Esophagus (tissue), 2 donors: ENCODE results near the gene DOK3. TPM values are rescaled to one million over a fixed set of nuclear protein-coding genes. Genes with fewer than 3 reads are reported as not detected.

ENCODE experiments used
- H3K27ac ChIP-seq, 2 donors: one replicate each; pipeline ENCODE4 v1.5.1; 2013; ENCODE audit warnings: low read depth in 2 of 2, mild to moderate bottlenecking in 2 of 2, inconsistent platforms in 1 of 2, low read length in 1 of 2, moderate library complexity in 1 of 2
- H3K27me3 ChIP-seq, 2 donors: one replicate each; pipeline ENCODE4 v1.6.1; 2013; ENCODE audit warnings: low read length in 2 of 2, control low read depth in 1 of 2, mild to moderate bottlenecking in 1 of 2; ENCODE audit not compliant: insufficient read depth in 2 of 2, control insufficient read depth in 1 of 2
- H3K36me3 ChIP-seq, 2 donors: one replicate each; pipeline ENCODE4 v1.6.1; 2013; ENCODE audit warnings: low read length in 1 of 2; ENCODE audit not compliant: control insufficient read depth in 2 of 2, insufficient read depth in 2 of 2
- H3K4me1 ChIP-seq, 2 donors: one replicate each; pipeline ENCODE4 v1.6.1; 2013; ENCODE audit warnings: low read length in 1 of 2; ENCODE audit not compliant: control insufficient read depth in 2 of 2, insufficient read depth in 2 of 2
- H3K4me3 ChIP-seq, 2 donors: one replicate each; pipeline ENCODE4 v1.5.1; 2013; ENCODE audit warnings: low read length in 2 of 2, mild to moderate bottlenecking in 2 of 2, low read depth in 1 of 2, moderate library complexity in 1 of 2
- H3K9me3 ChIP-seq, 2 donors: one replicate each; pipeline ENCODE4 v1.6.1; 2013; ENCODE audit warnings: mild to moderate bottlenecking in 2 of 2, low read depth in 1 of 2, low read length in 1 of 2, moderate library complexity in 1 of 2; ENCODE audit not compliant: control insufficient read depth in 2 of 2, insufficient read depth in 1 of 2
- WGBS, 2 donors: extraction: QIAGEN DNeasy Blood & Tissue Kit; methylation state at CpG; one replicate each; pipeline ENCODE4 v1.1.7; 2013; 5-methylcytosine and 5-hydroxymethylcytosine counted together
- polyA plus RNA-seq, 2 donors: library from polyadenylated mRNA; stranded (reverse); fragments of 200-250 nt; gene quantifications; one replicate each; pipeline ENCODE4 v1.2.3, GENCODE V29; 2013
- donor health status: healthy with polysubstance abuse.
- donor health status: Bipolar disorder and iron deficiency.

DOK3 gene
- polyA plus RNA-seq, 2 donors, result 2.4 to 5.1 TPM

DNA sequence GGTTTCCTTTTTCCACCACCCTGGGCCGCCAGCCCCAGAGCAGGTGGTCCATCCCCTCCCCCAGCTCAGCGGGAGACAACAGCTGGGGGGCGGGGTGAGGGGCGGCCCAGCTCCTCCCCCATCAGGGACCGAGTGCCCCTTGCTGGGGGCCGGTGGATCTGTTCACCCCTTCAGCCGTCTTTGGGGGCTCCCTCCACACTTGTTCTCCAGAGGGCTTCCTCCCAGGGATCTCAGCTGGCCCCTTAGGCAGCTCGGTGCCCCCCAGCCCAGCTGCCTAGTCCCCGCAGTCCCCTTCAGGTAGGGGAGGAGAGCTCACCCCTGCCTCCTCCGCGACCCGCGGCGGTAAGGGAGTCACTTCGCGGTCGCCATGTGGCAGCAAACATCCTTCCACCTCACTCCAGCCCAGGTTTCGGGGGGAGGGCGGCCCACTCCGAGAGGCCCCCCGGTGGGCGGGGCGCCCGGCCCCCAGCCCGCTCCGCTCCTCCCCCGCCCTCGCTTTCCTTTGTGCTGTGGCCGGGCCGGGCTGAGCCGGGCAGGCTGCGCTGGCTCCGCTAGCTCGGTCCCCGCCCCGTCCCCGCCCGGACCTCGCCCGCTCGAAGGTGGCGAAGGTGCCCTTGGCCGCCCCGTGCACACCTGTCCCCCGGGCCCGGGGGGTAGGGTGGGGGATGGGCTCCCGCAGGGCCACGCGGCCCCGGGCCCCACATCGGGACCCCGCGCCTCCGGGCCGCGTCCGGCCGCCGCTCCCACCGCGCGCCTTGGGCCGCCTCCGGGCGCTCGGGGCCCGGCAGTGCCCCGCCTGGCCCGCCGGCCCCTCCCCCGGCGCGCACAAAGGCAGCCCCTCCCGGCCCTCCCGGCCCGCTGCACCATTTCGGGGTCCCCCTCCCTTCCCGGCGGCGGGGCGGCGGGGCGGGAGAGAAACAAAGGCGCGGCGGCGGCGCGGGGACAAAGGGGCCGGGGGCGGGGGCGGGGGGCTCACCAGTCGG, 36.9 kb downstream of the DOK3 start:
- Histone ChIP-seq H3K27ac (peak overlapping the region; percentile 43 to 72), H3K9me3 (no peaks in the 10 kb centered on the region), H3K27me3 (no peaks in the 10 kb centered on the region), H3K4me1 (peaks cover 9 to 21% of the 10 kb centered on the region in 2 donors), H3K4me3 (peak overlapping the region; percentile 52 to 63), H3K36me3 (no peaks in the 10 kb centered on the region)
- WGBS, 2 donors, result 1 to 2% methylated on average over 41 to 93 of the region's 93 CpGs

DNA sequence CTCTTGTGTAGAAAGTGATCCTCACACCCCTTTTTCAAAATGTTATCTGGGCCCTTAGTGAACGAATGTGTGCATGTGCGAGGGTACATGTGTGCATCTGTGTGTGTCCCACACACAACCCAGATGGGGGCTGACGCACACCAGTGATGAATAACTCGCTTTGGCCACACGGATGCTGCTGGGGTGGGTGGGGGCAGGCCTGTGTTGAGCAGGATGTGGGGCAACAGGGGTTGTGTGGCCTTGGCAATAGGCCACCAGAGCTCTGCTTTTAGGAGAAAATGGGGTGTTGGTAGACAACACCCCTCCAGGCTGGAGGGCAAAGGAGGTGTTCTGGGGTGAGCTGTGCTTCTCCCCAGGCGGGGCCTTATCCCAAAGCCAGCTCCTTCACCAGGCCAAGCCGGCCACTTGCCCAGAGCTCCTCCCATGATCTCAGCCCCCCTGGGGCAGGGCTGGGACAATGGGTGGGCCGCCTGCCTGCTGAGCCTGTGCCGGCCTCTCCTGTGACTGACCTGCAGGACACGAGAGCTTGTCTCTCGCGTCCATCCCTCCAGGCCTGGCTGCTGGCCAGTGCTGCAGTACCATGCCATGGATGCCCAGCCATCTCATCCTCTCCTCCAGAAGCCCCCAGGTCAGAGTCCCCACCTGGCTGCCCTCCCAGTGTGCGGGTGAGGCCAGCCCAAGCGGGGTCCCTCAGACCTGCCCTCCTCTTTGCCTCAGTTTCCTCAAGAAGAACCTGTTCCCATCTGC, 37.8 kb downstream of the DOK3 start:
- Histone ChIP-seq H3K4me3 (no peak overlapping the region), H3K36me3 (peaks cover 0 to 4% of the 10 kb centered on the region in 2 donors), H3K27ac (peak overlapping the region in 1 of 2 donors; percentile 38), H3K9me3 (no peaks in the 10 kb centered on the region), H3K4me1 (peaks cover 9 to 21% of the 10 kb centered on the region in 2 donors), H3K27me3 (no peaks in the 10 kb centered on the region)
- WGBS, 2 donors, result 55 to 70% methylated on average over 13 to 14 of the region's 14 CpGs

DNA sequence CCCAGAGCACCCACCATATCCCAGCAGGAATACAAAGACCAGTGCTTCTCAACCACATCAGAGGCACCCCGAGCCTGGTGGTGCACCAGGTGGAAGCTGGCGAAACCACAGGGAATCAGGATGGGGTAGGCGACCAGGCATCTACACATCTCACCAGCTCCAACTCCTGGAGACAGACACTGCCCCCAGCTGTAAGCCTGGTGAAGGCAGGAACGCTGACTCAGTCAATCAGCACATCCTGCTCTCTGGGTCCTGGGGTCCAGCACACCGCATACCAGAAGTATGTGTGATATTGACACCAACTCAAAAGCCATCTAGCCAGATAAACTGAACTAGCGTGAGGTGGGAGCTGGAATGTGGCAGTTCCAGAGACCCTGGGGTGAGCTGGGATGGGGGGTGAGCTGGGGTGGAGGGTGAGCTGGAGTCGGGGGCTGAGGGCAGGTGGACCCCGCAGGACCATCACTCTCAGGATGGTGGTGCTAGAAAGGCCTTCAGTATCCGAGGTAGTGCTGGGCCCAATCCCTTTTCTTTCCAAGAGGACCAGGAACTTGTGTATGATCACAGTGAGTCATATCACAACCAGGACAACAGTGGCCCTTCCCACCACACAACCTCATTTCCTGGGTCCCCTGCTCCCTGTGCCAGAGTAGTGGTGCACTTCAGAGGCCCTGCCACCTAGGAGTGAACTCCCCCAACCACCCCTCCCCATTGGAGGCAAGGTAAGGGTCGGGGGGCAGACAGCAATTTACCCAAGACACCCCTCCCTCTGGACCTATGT, 38.7 kb downstream of the DOK3 start:
- H3K9me3 ChIP-seq, result no peaks in the 10 kb centered on the region
- H3K27me3 ChIP-seq, result no peaks in the 10 kb centered on the region
- H3K4me1 ChIP-seq, result peaks cover 9 to 19% of the 10 kb centered on the region in 2 donors
- H3K4me3 ChIP-seq, result no peak overlapping the region
- peaks cover 2 to 12% of the 10 kb centered on the region in 2 donors for H3K36me3 ChIP-seq
- WGBS, 2 donors, result 81 to 85% methylated on average over 10 of the region's 10 CpGs
- H3K27ac ChIP-seq, result peak overlapping the region in 1 of 2 donors; percentile 38

DNA sequence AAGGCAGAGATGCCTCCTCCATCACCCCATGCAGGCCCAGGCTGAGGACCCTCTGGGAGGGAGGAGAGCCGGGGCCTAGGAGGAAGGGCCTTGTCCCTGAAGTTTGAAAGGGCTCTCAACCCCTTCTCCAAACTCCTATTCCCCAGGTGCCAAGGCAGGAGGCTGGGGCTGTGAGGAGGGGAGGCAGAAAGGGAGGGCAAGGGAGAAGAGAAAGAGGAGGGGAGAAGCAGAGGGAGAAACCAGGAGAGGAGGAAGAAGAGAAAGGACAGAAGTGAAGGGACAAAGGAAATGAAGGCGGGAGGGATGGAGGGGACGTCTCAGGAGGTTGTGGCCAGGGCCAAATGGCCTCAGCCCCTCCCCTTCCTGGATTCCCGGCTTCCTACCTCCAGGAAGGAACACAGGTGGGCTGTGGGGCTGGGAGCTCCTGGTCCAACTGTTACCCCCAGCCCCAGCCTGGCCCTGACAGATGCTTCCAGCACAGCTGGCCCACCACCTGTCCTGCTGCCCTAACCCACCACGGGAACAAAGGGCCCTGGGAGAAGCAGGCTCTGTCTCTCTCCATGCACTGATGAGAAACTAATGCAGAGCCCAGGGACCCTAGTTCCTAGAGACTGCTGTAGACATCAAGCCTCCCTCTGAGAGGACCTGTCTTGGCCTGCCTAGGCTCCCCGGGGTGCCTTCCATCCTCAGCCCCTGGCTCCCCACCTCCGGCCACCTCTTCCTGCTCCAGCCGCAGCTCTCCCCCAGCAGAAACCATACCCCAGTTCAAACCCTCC, 39.7 kb downstream of the DOK3 start:
- 74 to 86% methylated on average over 8 of the region's 8 CpGs for WGBS, 2 donors
- Histone ChIP-seq H3K36me3 (peaks cover 2 to 14% of the 10 kb centered on the region in 2 donors), H3K4me1 (peaks cover 9 to 19% of the 10 kb centered on the region in 2 donors), H3K27me3 (no peaks in the 10 kb centered on the region), H3K4me3 (no peak overlapping the region), H3K27ac (no peak overlapping the region), H3K9me3 (no peaks in the 10 kb centered on the region)

DNA sequence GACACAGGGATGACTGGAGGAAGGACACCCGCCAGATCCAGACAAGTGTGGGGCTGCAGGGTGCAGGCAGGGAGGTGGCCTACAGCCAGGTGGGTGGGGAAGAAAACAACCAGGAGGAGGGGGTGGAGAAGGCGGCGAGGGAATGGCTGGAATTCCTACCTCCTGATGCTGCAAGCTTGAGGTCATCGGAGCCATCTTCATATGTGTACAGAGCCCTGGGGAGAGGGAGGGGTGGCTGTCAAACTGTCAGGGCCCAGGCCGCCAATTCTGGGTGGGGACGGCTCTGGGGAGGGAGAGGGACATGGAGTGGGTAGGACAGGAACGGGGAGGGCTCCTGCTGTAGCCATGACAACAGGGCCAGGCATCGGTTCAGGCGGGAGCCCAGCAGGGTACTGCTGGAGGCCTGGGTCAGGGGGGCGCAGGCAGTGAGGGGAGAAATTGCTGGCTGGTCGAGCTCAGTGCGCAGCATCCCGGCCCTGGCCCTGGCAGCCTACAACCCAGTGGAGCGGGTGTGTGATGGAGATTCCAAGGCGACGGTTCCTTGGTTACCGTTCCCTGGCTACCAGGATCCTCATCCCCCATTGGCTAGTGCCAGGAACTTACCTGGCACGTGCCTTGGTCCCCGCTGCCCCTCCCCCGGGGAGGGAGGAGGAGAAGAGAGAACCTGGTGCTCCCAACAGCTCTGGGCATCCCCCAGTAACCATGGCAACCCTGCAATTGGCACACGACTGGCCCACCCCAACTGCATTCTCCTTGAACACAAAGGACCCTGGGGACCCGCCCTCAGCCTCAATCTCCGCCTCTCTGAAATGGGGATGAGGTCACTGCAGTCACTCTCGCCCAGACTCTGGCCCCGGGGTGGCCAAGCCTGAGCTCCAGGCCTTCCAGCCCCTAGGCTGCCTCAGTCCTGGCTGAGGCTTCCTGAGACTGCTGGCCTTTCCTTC, 40.7 kb downstream of the DOK3 start:
- Histone ChIP-seq H3K9me3 (no peaks in the 10 kb centered on the region), H3K4me3 (no peak overlapping the region), H3K4me1 (peaks cover 9 to 19% of the 10 kb centered on the region in 2 donors), H3K27me3 (no peaks in the 10 kb centered on the region), H3K36me3 (peaks cover 2 to 14% of the 10 kb centered on the region in 2 donors), H3K27ac (no peak overlapping the region)
- 63 to 71% methylated on average over 23 to 25 of the region's 25 CpGs for WGBS, 2 donors

DNA sequence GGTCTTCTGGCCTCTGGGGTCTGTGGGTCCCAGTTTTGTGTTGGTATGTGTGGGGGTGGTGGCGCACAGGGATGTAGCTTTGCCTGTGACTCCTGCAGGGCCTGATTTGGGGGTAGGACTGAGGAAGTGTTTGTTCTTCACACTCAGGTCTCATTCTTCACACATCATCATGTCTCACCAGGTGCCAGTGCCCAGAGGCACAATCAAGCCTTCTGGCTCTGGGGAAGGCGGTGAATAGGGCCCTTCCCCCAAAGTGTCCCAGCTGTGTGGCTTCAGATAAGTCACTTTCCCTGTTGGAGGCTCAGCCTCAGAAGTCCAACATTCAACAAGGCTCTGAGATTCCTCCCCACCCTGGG, 41.3 kb downstream of the DOK3 start:
- Histone ChIP-seq H3K27me3 (no peaks in the 10 kb centered on the region), H3K4me3 (no peak overlapping the region), H3K36me3 (peaks cover 2 to 14% of the 10 kb centered on the region in 2 donors), H3K27ac (no peak overlapping the region), H3K9me3 (no peaks in the 10 kb centered on the region), H3K4me1 (peaks cover 9 to 19% of the 10 kb centered on the region in 2 donors)
- 79 to 80% methylated on average over 2 of the region's 2 CpGs for WGBS, 2 donors

DNA sequence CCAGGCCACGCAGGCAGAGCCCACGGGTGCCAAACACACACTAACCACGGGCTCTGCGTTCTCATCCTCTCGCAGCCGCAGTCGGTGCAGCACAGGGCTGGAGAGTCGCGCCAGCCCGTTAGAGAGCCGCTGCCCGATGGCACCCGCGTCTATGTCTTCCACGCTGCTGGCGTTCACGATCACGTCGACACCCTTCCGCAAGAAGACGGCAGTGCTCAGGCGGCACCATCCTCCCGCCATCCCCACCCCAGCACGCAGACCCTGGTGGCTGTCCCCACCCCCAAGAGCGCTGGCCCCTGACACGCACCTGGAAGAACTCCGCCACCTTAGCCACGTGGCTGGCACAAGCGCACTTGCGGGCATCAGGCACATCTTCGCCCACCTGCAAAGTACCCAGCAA, 42.2 kb downstream of the DOK3 start:
- Histone ChIP-seq H3K4me3 (no peak overlapping the region), H3K36me3 (peaks cover 2 to 14% of the 10 kb centered on the region in 2 donors), H3K27ac (no peak overlapping the region), H3K9me3 (no peaks in the 10 kb centered on the region), H3K4me1 (peaks cover 6 to 16% of the 10 kb centered on the region in 2 donors), H3K27me3 (no peaks in the 10 kb centered on the region)
- 95% methylated on average over 31 of the region's 31 CpGs for WGBS, 2 donors

DNA sequence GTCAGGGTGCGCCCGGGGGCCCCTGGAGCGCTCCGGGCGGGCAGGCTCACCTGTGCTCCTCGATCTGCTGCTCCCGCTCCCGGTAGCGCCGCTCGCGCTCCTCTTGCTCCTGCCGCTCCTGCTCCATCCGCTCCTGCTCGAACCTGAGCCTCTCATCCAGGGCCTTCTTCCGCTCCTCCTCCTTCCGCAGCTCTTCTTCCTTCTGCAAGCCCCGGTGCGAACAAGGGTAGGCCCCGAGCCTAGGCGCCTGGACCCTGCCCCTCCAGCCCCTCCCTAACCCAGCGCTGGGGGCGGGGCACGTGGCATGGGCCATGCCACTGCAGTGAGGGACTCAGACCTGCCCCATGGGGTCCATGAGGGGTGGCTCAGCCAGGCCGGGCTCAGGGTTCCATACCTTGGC, 42.8 kb downstream of the DOK3 start:
- 95% methylated on average over 25 of the region's 25 CpGs for whole genome bisulfite sequencing, 2 donors

More for the DNA sequence above, 42.8 kb downstream of the DOK3 start:
- H3K27ac ChIP-seq, result no peak overlapping the region
- no peaks in the 10 kb centered on the region for H3K27me3 ChIP-seq
- no peak overlapping the region for H3K4me3 ChIP-seq
- no peaks in the 10 kb centered on the region for H3K9me3 ChIP-seq
- H3K4me1 ChIP-seq, result peaks cover 4 to 10% of the 10 kb centered on the region in 2 donors
- H3K36me3 ChIP-seq, result peaks cover 2 to 14% of the 10 kb centered on the region in 2 donors
